ENCODE measurements around the gene KIZ.
"Not testable (repeated sequence)": the region's sequence is repeated elsewhere in the genome, so short reads cannot be mapped to it uniquely, and the experiment has no call there.

The KIZ gene

DNA sequence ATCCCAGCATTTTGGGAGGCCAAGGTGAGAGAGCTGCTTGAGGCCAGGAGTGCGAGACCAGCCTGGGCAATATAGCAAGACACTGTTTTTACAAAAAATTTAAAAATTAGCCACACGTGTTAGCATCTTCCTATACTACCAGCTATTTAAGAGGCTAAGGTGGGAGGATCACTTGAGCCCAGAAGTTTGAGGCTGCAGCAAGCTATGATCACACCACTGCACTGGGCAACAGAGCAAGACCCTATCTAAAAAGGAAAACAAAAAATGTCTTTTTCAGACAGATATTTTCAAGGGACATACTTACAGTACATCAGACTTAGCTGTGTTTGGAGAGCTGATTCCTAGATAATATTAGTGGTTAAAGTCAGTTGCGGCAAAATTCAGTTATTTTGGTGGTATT lies 104.3 kb downstream of the KIZ start:
- no peak for DNase-seq (ENCODE audit: low spot score)

- DNase-seq (ENCODE audit: low spot score): no peak
Measured at GRCh38 chr20:21230686-21231085, 104.8 kb downstream of the KIZ start.

DNA sequence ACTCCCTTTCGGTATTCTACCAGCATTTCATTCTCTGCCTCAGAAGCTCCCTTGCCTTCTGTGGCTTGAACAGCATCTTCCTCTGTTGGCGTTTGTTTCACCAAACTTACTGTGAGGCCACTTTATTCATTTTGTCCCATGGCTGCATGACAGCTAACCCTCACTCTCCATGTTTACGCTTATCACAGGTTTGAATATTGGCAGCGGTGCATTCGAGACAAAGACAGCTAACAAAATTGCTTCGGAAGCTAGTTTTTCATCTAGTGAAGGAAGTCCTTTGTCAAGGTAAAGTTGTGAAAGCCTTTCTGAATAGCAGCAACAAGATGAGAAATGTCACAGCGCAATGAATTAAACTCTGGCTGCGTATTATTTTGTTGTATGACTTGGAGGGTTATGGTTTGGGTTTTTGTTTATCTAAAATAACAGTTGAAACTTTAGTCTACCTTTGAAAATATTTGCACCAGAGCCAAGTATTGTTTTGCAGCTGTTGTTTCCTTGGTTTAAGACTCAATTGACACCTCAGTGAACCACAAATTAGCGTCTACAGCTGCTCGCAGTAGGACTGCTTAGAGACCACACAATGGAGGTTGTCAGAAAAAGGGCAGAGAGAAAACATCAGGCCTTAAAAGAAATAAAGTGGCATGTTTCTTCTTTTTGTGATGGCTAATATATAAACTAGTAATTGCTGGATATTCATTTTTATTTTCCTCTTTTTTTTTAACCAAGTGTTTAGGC lies 106.8 kb downstream of the KIZ start:
- no peak for DNase-seq (ENCODE audit: low spot score)

DNA sequence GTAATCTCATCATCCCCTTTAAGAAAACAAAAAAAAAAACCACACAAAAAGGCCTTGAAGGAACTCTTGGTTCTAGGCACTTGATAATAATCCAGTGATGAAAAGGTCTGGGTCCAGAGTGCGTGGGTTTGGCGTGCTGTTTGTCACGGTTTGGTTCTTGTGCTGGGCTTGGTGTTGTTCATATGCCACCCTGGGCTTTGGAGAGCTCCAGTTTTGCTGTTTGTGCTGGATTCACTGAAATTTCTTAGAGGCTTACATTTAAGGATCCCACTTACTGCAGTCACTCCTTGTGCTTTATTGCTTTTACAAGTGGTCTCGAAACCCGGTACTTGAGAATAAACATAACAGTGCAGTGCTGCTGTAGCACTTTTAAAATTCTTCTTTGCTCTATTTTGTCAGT lies 108.4 kb downstream of the KIZ start:
- no peak for DNase-seq (ENCODE audit: low spot score)

GRCh38 chr20:21234806-21235483 lies 109.1 kb downstream of the KIZ start:
- no peak for DNase-seq (ENCODE audit: low spot score)

GRCh38 chr20:21235484-21236445 lies 109.9 kb downstream of the KIZ start:
- peak; percentile 79 for DNase-seq (ENCODE audit: low spot score)

- DNase-seq (ENCODE audit: low spot score): no peak
Measured at GRCh38 chr20:21237956-21238799, 112.3 kb downstream of the KIZ start.

DNA sequence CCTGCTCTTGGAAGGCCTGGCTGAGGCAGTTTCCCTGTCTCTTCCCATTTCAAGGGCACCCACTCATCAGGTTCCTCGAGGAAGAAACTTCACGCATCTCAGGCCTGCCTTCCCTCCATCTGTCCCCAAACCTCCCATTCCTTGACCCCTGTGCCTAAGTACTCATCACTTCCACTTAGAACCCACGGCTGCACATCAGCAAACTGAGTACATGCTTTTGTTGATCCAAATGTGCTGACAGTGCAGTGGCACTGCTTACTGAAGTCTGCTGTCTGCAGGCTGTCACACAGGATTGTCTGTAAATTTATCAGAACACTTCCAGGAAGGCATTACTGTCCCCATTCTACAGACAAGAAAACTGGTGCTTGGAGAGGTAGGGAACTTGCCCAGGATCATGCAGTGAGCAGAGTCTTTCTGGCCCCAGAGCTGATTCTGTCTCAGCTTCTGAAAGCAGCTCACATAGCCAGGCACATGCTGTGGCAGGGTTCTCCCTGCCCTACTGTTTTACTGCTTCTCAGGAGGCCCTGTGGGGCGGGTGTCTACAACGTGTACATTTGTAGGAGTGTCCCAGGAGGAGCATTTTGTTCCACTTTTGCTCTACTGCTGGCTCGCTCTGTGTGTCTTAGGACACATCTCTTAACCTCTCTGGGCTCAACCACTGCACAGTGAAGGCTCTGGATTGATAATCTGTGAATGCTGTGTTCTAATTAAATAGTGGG lies 113.1 kb downstream of the KIZ start:
- no peak for DNase-seq (ENCODE audit: low spot score)

DNA sequence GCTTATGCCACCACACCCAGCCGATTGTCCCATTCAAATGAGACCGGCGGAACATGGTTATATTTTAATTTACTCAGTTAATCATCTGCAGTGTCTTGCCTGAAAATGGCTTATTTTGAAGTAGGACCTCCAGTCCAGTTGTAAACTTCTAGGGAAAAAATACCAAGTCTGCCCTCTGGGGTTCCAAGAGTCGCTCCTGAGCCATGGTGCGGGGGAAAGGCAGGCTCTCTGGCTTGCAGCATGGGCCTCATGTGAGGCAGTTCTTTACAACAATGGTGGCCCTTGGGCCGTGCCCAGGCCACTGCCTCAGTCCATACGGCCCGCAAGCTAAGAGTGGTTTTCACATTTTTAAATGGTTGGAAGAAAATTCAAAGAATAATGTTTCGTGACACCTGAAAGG lies 114.5 kb downstream of the KIZ start:
- DNase-seq (ENCODE audit: low spot score): no peak

DNA sequence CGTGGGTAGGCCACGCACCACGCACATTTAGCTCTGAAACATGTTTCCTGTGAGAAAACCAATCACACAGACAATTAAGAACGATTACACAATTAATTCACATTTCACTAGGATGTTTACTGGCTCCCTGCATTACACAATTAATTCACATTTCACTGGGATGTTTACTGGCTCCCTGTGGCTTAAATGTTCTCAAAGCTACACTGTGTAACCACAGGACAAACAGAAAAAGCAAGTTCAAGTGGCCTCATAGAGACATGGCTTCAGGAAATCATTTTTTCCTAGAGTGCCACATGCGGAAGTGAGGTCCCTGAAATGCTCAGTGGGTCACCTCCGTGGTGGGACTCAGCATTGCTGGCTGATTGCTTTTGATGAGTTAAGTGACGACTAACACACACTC lies 115.5 kb downstream of the KIZ start:
- DNase-seq (ENCODE audit: low spot score): no peak

DNA sequence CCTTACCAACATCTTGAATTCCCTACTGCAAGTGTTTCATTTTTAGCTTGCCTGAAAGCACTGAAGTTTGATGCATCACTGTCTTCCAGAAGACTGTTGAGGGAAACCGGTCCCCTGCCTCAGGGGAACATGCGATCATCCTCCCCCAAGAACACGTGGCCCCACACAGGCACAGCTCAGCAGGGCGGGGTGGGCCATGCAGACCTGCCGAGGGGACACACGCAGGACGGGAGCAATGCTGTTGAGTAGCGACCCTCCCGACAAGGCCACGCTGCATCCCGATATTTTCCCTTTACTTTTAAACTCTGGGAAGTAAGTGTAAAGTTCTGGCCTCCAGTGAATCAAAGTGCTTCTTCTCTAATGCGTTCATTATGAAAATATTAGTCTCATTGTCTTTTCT lies 117.9 kb downstream of the KIZ start:
- DNase-seq (ENCODE audit: low spot score): no peak

GRCh38 chr20:21244808-21245207 lies 118.9 kb downstream of the KIZ start:
- DNase-seq (ENCODE audit: low spot score): no peak

- no peak for DNase-seq (ENCODE audit: low spot score)
Measured at GRCh38 chr20:21246161-21246560, 120.3 kb downstream of the KIZ start.

DNA sequence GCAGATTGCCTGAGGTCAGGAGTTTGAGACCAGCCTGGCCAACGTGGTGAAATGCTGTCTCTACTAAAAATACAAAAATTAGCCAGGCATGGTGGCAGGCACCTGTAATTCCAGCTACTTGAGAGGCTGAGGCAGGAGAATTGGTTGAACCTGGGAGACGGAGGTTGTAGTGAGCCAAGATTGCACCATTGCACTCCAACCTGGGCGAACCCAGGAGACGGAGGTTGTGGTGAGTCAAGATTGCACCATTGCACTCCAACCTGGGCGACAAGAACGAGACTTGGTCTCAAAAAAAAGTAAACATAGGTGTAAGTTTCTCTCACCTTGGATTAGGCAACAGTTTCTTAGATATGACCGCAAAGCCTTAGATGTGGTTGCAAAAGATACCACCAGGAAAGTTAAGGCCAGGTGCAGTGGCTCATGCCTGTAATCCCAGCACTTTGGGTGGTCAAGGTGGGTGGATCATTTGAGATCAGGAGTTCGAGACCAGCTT lies 121.8 kb downstream of the KIZ start:
- DNase-seq (ENCODE audit: low spot score): not testable (repeated sequence)

DNA sequence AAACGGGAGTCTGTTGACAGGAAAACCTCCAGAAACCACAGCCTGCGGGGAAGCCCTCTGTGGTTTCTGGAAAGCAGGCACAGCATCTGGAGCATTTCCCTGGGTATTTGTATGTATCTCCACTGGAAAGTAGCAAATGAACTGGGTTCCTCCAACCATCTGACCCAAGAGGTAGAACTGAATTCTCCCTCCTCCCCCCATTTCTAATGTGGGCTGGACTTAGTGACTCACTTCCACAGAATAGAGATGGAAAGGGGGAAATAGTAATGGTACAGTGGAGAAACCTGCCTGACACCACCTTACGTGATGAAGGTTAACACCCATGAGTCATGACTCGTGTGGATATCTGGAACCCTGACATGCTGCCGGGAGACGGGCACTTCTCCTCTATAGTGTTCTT lies 125.4 kb downstream of the KIZ start:
- DNase-seq (ENCODE audit: low spot score): no peak

DNA sequence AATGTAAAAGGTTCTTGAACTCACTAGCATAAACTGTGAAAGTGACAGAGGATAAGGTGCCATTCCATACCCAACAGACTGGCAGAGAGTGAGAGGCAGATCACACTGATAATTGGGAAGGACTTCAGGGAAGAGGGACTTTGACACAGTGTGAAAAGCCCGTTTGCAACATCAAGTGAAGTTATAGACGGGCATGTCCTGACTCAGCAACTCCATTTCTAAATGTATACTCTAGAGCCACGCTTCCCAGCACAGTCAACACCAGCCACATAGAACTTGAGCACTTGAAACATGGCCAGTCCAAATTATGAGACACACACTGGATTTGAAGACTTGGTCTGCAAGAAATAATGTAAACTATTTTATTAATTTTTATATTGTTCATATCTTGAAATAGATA lies 131.3 kb downstream of the KIZ start:
- no peak for DNase-seq (ENCODE audit: low spot score)

- DNase-seq (ENCODE audit: low spot score): no peak
Measured at GRCh38 chr20:21258411-21258810, 132.5 kb downstream of the KIZ start.

GRCh38 chr20:21259346-21259745 lies 133.5 kb downstream of the KIZ start:
- no peak for DNase-seq (ENCODE audit: low spot score)

DNA sequence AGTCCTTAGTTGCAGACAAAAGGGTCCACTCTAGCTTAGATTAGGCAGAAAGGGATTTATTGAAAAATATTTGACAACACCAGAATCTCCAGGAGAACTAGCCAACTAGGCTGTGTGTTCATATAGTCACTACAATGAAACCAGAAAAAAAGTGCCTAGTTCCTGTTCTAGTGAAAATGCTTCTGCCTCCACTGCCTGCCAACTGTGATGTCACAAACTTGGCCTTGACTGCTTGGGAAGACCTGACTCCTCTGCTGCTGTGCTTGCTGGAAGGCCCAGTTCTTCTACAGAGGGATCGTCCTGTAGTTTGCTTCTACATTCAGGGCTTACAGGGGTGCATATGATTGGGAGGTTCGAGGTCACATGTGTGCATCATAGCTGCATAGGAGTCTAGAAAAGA lies 136.9 kb downstream of the KIZ start:
- no peak for DNase-seq (ENCODE audit: low spot score)

- DNase-seq (ENCODE audit: low spot score): no peak
Measured at GRCh38 chr20:21265261-21266190, 139.6 kb downstream of the KIZ start.

Measured in ecto neural progenitor cell (in vitro differentiated cells).